Activated T-cell treated with anti-CD3 and anti-CD28 coated beads, Interleukin-2, amount 50 U/mL, for 24 hours (primary cell): ENCODE measurements around the gene FAM135A.
"Not testable (repeated sequence)": the region's sequence is repeated elsewhere in the genome, so short reads cannot be mapped to it uniquely, and the experiment has no call there.

ENCODE experiments used
- DNase-seq: peaks from one replicate; pipeline ENCODE4 v3.0.0-alpha.2; 2020
- H3K27ac Mint-ChIP-seq: 2 replicates; pipeline ENCODE4 v1.8.0; 2020; ENCODE audit warnings: mild to moderate bottlenecking, mixed read lengths
- H3K27me3 Mint-ChIP-seq: 2 replicates; pipeline ENCODE4 v1.8.0; 2020; ENCODE audit warnings: mixed read lengths
- H3K36me3 Mint-ChIP-seq: 2 replicates; pipeline ENCODE4 v1.8.0; 2020; ENCODE audit warnings: low read depth, mixed read lengths
- H3K4me1 Mint-ChIP-seq: 2 replicates; pipeline ENCODE4 v1.8.0; 2020; ENCODE audit warnings: low read depth, mixed read lengths
- H3K4me3 Mint-ChIP-seq: 2 replicates; pipeline ENCODE4 v1.8.0; 2020; ENCODE audit warnings: mild to moderate bottlenecking, moderate library complexity, mixed read lengths
- H3K9me3 Mint-ChIP-seq: 2 replicates; pipeline ENCODE4 v1.8.0; 2020; ENCODE audit warnings: mixed read lengths

The FAM135A gene

GRCh38 chr6:70527071-70527737, 113.9 kb downstream of the FAM135A start:
- no peaks in the 10 kb centered on the region for H3K4me1 Mint-ChIP-seq
- DNase-seq: no peak
- H3K36me3 Mint-ChIP-seq: peaks cover 9% of the 10 kb centered on the region
- H3K27me3 Mint-ChIP-seq: no peaks in the 10 kb centered on the region
- no peaks in the 10 kb centered on the region for H3K9me3 Mint-ChIP-seq
- no peak overlapping the region for H3K27ac Mint-ChIP-seq
- H3K4me3 Mint-ChIP-seq: no peak overlapping the region

GRCh38 chr6:70530023-70530422, 116.7 kb downstream of the FAM135A start:
- Mint-ChIP-seq H3K27ac (no peak overlapping the region), H3K9me3 (no peaks in the 10 kb centered on the region), H3K36me3 (peaks cover 5% of the 10 kb centered on the region), H3K27me3 (no peaks in the 10 kb centered on the region), H3K4me1 (no peaks in the 10 kb centered on the region), H3K4me3 (no peak overlapping the region)
- DNase-seq: no peak

- Mint-ChIP-seq H3K27me3 (no peaks in the 10 kb centered on the region), H3K9me3 (no peaks in the 10 kb centered on the region), H3K4me3 (no peak overlapping the region), H3K36me3 (peaks cover under 1% of the 10 kb centered on the region), H3K4me1 (no peaks in the 10 kb centered on the region), H3K27ac (no peak overlapping the region)
- DNase-seq: no peak
These were observed 117.8 kb downstream of the FAM135A start for GRCh38 chr6:70531133-70531532.

GRCh38 chr6:70537266-70537665, 124.0 kb downstream of the FAM135A start:
- peaks cover 3% of the 10 kb centered on the region for H3K4me1 Mint-ChIP-seq
- H3K9me3 Mint-ChIP-seq: no peaks in the 10 kb centered on the region
- H3K4me3 Mint-ChIP-seq: no peak overlapping the region
- H3K36me3 Mint-ChIP-seq: peaks cover 16% of the 10 kb centered on the region
- DNase-seq: no peak
- H3K27ac Mint-ChIP-seq: no peak overlapping the region
- no peaks in the 10 kb centered on the region for H3K27me3 Mint-ChIP-seq

GRCh38 chr6:70538376-70538775, 125.1 kb downstream of the FAM135A start:
- no peak overlapping the region for H3K4me3 Mint-ChIP-seq
- no peaks in the 10 kb centered on the region for H3K9me3 Mint-ChIP-seq
- H3K36me3 Mint-ChIP-seq: peaks cover 16% of the 10 kb centered on the region
- no peaks in the 10 kb centered on the region for H3K27me3 Mint-ChIP-seq
- H3K4me1 Mint-ChIP-seq: peaks cover 3% of the 10 kb centered on the region
- no peak for DNase-seq
- H3K27ac Mint-ChIP-seq: no peak overlapping the region

GRCh38 chr6:70547313-70547712, 134.0 kb downstream of the FAM135A start:
- no peak overlapping the region for H3K27ac Mint-ChIP-seq
- DNase-seq: no peak
- no peak overlapping the region for H3K4me3 Mint-ChIP-seq
- no peaks in the 10 kb centered on the region for H3K27me3 Mint-ChIP-seq
- H3K4me1 Mint-ChIP-seq: no peaks in the 10 kb centered on the region
- no peaks in the 10 kb centered on the region for H3K9me3 Mint-ChIP-seq
- H3K36me3 Mint-ChIP-seq: no peaks in the 10 kb centered on the region

- no peak overlapping the region for H3K27ac Mint-ChIP-seq
- H3K4me1 Mint-ChIP-seq: no peaks in the 10 kb centered on the region
- H3K36me3 Mint-ChIP-seq: no peaks in the 10 kb centered on the region
- H3K27me3 Mint-ChIP-seq: no peaks in the 10 kb centered on the region
- DNase-seq: no peak
- H3K9me3 Mint-ChIP-seq: no peaks in the 10 kb centered on the region
- no peak overlapping the region for H3K4me3 Mint-ChIP-seq
These were observed 134.6 kb downstream of the FAM135A start for GRCh38 chr6:70547905-70548304.

GRCh38 chr6:70549327-70549726, 136.0 kb downstream of the FAM135A start:
- no peak for DNase-seq
- H3K27me3 Mint-ChIP-seq: no peaks in the 10 kb centered on the region
- H3K4me3 Mint-ChIP-seq: no peak overlapping the region
- no peaks in the 10 kb centered on the region for H3K9me3 Mint-ChIP-seq
- H3K4me1 Mint-ChIP-seq: no peaks in the 10 kb centered on the region
- no peak overlapping the region for H3K27ac Mint-ChIP-seq
- no peaks in the 10 kb centered on the region for H3K36me3 Mint-ChIP-seq

- DNase-seq: no peak
- H3K4me3 Mint-ChIP-seq: no peak overlapping the region
- no peaks in the 10 kb centered on the region for H3K4me1 Mint-ChIP-seq
- no peaks in the 10 kb centered on the region for H3K9me3 Mint-ChIP-seq
- H3K27me3 Mint-ChIP-seq: no peaks in the 10 kb centered on the region
- no peak overlapping the region for H3K27ac Mint-ChIP-seq
- no peaks in the 10 kb centered on the region for H3K36me3 Mint-ChIP-seq
These were observed 138.3 kb downstream of the FAM135A start for GRCh38 chr6:70551566-70551965.

- not testable (repeated sequence) for H3K4me3 Mint-ChIP-seq, H3K9me3 Mint-ChIP-seq, H3K36me3 Mint-ChIP-seq, H3K27ac Mint-ChIP-seq, H3K27me3 Mint-ChIP-seq, H3K4me1 Mint-ChIP-seq, DNase-seq
These were observed 139.1 kb downstream of the FAM135A start for GRCh38 chr6:70552286-70552940.

- peaks cover 8% of the 10 kb centered on the region for H3K4me1 Mint-ChIP-seq
These were observed 139.7 kb downstream of the FAM135A start for GRCh38 chr6:70552974-70553373.

GRCh38 chr6:70557998-70558397, 144.7 kb downstream of the FAM135A start:
- Mint-ChIP-seq H3K9me3 (no peaks in the 10 kb centered on the region), H3K4me3 (no peak overlapping the region), H3K27me3 (no peaks in the 10 kb centered on the region), H3K36me3 (no peaks in the 10 kb centered on the region), H3K27ac (peak overlapping the region; percentile 71), H3K4me1 (peaks cover 16% of the 10 kb centered on the region)
- DNase-seq: no peak

More at GRCh38 chr6:70552974-70553373, 139.7 kb downstream of the FAM135A start:
- Mint-ChIP-seq H3K27me3 (no peaks in the 10 kb centered on the region), H3K9me3 (no peaks in the 10 kb centered on the region), H3K4me3 (no peak overlapping the region), H3K27ac (no peak overlapping the region), H3K36me3 (no peaks in the 10 kb centered on the region)
- DNase-seq: no peak

GRCh38 chr6:70562401-70562800, 149.1 kb downstream of the FAM135A start:
- H3K4me1 Mint-ChIP-seq: peaks cover 24% of the 10 kb centered on the region
- not testable (repeated sequence) for H3K27me3 Mint-ChIP-seq, DNase-seq, H3K9me3 Mint-ChIP-seq, H3K4me3 Mint-ChIP-seq, H3K36me3 Mint-ChIP-seq, H3K27ac Mint-ChIP-seq

GRCh38 chr6:70563530-70563929, 150.2 kb downstream of the FAM135A start:
- no peak overlapping the region for H3K4me3 Mint-ChIP-seq
- H3K27ac Mint-ChIP-seq: no peak overlapping the region
- H3K4me1 Mint-ChIP-seq: peaks cover 20% of the 10 kb centered on the region
- DNase-seq: no peak
- H3K9me3 Mint-ChIP-seq: no peaks in the 10 kb centered on the region
- peaks cover 8% of the 10 kb centered on the region for H3K36me3 Mint-ChIP-seq
- no peaks in the 10 kb centered on the region for H3K27me3 Mint-ChIP-seq

- DNase-seq: peak; percentile 97
- H3K27me3 Mint-ChIP-seq: no peaks in the 10 kb centered on the region
- peak within 1 kb of the TSS; percentile 91 for H3K27ac Mint-ChIP-seq
- H3K4me3 Mint-ChIP-seq: peak within 1 kb of the TSS; percentile 88
- H3K36me3 Mint-ChIP-seq: peaks cover 17% of the 10 kb centered on the region
- H3K4me1 Mint-ChIP-seq: peaks cover 21% of the 10 kb centered on the region
- H3K9me3 Mint-ChIP-seq: peaks cover 2% of the 10 kb centered on the region
These were observed 153.6 kb downstream of the FAM135A start, which contains the start of gene SDHAF4 for GRCh38 chr6:70566751-70567382. SDHAF4 (plus strand) TSS chr6:70566930; CDS start chr6:70566941, 11 bp downstream.
